NCI-H1092 (cell line): ENCODE measurements around the gene SCGB1A1.
"Not testable (repeated sequence)": the region's sequence is repeated elsewhere in the genome, so short reads cannot be mapped to it uniquely, and the experiment has no call there.

Source experiments
- DNase-seq: peaks from one replicate; lab custom pipeline; 2025; lab: John Stamatoyannopoulos, UW

The SCGB1A1 gene

DNA sequence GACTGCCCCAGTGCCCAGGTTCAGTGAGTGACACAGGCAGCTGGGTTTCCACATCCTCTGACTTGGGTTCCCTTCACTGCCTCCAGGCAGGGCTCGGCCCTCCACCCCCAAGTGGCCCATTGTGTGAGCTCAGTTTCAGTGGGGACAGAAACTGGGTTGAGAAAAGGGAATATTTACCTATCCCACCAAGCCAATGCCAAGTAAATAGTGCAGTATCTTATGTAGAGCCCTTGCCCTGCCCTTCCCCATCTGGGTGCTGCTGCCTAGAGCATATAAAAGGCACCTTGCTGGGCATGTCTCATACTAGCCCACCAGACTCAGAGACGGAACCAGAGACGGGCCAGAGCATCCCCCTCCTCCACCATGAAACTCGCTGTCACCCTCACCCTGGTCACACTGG, at the start of gene SCGB1A1:
Gene SCGB1A1, plus strand, starts transcription at position 301 of the 400 bp plus-strand sequence. Its CDS starts 63 bp downstream, at position 364.
- no peak for DNase-seq

- no peak for DNase-seq
Observed at GRCh38 chr11:62370743-62371440, 47.9 kb upstream of the SCGB1A1 start.

DNA sequence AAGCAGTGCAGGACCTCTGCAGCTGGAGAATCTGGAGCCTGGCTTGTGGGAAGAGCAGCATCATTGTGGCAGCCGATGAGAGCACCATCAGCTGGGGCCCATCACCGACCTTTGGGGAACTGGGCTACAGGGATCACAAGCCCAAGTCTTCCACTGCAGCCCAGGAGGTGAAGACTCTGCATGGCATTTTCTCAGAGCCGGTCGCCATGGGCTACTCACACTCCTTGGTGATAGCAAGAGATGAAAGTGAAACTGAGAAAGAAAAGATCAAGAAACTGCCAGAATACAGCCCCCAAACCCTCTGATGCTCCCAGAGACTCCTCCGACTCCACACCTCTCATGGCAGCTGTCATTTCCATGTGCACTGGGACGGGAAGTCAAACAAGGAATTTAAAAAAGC, 46.0 kb upstream of the SCGB1A1 start:
- DNase-seq: no peak

- no peak for DNase-seq
Observed at GRCh38 chr11:62373464-62374119, 45.2 kb upstream of the SCGB1A1 start.

DNA sequence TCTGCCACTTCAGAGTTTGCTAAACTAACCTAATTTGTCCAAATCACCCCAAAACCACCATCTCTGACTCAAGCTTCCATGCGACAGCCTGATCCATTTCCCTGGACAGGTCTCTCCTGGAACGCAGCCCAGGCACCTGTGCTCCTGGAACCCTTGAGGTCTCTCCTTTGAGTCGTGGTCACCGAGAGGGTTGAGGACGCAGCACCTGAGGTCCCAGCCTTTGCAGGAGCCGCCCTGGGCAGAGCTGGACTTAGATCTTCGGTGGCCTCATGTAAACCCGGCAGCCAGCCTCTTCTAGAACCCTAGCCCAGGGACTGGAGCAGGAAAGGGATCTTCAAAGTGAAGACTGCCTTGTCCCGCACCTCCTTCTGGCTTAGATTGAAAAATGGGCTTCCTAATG, 44.0 kb upstream of the SCGB1A1 start:
- no peak for DNase-seq

GRCh38 chr11:62378459-62379063, 40.3 kb upstream of the SCGB1A1 start:
- DNase-seq: peak; percentile 59

- DNase-seq: not testable (repeated sequence)
Observed at GRCh38 chr11:62379586-62379985, 39.2 kb upstream of the SCGB1A1 start.

DNA sequence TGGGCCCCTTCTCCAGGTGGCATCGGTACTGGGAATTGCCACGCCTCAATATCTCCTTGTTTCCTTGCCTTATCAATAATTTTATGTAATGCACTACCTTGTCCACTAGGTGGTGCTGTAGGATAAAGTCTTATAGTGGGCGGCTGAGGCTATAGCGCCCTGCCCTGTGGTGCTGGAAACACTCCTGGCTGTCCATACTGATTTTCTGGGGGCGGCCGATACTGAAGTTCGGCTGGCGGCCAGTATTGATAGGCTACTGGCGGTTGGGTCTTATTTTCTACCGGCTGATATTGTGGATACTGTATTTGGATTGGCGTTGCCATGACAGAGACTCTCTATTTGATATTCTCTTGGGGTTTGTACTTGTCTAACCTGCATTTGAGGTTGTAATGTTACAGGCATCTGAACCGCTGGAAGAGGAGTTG, 38.0 kb upstream of the SCGB1A1 start:
- DNase-seq: peak; percentile 84

DNA sequence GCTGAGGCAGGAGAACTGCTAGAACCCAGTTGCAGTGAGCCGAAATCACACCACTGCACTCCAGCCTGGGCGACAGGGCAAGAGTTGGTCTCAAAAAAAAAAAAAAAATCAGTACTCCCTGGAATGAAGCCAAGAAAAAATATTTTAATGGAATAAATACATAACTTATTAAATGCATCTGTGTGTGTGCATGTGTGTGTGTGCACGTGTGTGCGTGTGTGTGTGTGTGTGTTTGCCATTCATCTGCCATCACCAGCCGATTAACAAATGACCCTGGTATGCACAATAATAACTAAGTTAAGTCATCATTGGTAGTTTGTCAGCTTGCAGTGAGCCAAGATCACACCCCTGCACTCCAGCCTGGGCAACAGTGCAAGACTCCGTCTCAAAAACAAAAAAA, 35.0 kb upstream of the SCGB1A1 start:
- DNase-seq: no peak

GRCh38 chr11:62386083-62386482, 32.8 kb upstream of the SCGB1A1 start:
- not testable (repeated sequence) for DNase-seq

- no peak for DNase-seq
Observed at GRCh38 chr11:62387381-62387780, 31.5 kb upstream of the SCGB1A1 start.

DNA sequence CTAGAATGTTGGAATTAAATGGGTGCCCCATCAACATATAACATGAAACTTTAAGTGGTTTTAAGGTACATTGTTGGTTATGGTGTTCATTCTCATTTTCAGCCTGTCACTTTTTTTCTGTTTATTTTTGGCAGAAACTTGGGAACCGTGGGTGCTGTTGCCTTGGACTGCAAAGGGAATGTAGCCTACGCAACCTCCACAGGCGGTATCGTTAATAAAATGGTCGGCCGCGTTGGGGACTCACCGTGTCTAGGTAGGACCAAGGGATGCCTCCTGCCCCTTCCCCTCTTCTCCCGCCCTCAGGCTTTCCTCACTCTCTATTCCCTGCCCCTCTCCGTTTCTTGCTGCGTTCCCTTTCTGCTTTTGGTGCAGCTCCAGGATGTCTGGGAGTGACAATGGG, 29.8 kb upstream of the SCGB1A1 start:
- no peak for DNase-seq

GRCh38 chr11:62390237-62390636, 28.6 kb upstream of the SCGB1A1 start:
- no peak for DNase-seq

DNA sequence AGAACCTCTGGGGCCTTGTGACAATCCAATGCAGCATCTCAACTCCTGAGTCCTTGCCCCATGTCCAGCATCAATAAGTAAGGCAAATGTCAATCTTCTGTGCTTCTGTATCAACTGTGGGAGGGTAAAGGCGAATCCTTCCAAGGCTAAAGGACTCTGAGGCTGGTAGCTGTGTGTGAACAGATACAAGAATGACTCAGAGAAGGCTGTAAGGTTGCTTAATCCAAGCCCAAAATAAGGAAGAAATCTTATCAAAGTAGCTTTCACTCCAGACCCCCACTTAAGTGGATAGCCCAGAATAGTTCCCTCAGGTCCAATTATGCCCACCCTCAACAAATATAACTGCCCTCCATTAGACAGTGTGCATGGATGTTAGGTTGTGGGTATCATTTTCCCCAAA, 28.1 kb upstream of the SCGB1A1 start:
- no peak for DNase-seq

DNA sequence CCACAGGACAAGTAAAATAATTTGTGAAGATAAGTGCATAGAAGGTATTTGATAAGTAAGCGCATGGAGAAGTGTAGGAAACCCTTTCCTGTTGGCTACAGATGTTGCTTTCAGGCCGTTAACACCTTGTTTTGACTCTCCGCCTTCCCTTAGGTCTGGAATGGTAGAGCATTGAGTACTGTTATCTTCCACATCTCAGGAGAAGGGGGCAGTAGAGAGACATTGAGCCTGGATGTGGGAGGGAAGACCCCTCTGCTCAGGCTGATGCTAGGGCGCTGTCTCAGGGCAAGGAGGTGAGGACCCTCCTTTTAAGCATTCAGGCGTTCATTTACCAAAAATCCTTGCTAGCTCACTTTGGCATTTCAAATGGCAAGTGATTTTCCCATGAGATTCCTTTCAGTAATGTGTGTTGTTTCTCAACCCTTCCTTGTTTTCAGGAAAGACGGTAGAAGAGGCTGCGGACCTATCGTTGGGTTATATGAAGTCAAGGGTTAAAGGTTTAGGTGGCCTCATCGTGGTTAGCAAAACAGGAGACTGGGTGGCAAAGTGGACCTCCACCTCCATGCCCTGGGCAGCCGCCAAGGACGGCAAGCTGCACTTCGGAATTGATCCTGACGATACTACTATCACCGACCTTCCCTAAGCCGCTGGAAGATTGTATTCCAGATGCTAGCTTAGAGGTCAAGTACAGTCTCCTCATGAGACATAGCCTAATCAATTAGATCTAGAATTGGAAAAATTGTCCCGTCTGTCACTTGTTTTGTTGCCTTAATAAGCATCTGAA, 27.0 kb upstream of the SCGB1A1 start:
- no peak for DNase-seq

DNA sequence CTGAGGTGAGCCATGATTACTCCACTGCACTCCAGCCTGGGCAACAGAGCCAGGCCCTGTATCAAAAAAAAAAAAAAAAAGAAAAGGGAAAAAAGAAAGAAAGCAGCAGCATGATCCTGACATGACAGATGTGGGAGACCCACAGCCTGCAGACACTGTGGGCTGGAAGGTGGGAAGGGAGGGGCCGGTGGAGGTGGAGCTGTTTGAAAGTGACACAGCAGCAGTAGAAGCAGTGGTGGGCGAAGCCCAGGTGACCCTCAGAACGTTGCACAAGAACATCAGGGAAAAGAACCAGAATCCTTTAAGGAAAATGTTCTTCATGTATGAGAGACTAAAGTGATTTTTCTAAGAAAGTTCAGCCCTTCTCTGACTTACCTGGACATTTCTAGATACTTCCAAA, 26.3 kb upstream of the SCGB1A1 start:
- no peak for DNase-seq

DNA sequence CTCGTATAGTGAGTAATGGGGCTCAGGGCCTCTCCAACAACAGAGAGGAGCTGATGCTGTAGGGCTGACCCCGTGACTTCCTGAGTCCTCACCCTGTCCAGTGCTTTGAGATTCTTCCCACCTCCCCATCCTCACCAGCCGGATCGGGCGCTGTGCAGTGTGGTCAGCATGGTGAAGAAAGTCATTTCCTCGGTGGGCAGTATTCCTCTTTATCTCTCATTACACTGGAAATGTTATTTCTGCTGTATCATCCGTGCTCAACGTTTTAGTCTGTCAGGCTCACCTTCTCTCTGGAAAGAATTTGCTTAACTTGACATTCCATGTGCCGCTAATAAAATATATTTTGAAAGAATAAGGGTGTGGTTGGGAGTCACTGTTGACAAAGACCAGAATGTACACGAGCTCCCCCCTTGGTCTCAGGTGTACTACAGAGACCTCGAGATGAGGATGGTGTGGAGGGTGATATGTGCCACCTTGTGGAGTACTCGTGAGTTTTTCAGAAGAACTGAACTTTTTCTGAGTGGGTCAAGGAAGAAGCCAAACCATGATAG, 25.7 kb upstream of the SCGB1A1 start:
- no peak for DNase-seq

DNA sequence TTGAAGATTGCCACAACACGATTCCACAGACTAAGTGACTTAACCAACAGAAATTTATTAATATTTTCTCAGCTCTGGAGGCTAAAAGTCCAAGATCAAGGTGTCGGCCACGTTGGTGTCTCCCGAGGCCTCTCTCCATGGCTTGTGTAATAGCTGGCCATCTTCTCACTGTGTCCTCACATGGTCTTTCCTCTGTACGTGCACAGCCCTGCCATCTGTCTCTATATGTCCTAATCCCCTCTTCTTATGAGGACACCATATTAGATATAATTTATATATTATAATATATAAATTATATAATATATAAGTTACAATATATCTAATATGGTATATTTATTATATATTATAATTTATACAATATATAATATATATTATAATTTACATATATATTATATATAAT, 25.1 kb upstream of the SCGB1A1 start:
- DNase-seq: no peak

- DNase-seq: peak; percentile 41
Observed at GRCh38 chr11:62394825-62395538, 23.9 kb upstream of the SCGB1A1 start.

DNA sequence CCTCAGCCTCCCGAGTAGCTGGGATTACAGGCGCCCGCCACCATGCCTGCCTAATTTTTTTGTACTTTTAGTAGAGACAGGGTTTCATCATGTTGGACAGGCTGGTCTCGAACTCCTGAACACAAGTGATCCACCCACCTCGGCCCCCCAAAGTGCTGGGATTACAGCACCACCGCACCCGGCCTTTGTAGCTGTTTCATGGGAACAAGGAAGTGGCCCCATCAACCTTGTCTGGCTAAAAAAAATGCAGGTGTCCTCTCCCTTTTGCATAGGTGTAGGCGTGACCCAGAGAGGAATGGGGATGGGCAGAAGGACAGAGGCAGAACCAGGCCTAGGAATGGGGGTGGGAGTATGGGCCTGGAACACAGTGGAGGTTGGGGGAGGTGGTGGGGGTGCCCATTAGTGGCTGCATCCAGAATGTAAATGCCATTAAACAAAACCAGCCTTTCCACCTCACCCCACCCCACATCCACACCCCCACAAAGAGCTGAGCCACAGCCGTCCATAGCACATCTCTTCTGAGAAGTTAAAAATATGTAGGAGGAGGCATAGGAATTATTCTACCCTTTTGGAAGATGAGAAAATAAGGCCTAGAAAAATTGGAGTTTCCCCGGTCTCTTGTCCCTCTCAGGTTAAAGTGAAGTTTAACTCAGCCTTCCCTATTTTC, 22.8 kb upstream of the SCGB1A1 start:
- no peak for DNase-seq
